Vagina (tissue), 2 donors: Measurements from ENCODE around the gene ALG9. TPM values are rescaled to one million over a fixed set of nuclear protein-coding genes. Genes with fewer than 3 reads are reported as not detected.

ENCODE experiments used
- DNase-seq, 2 donors: peaks; one replicate each; pipeline ENCODE4 v3.0.0-alpha.2; 2017; ENCODE audit errors: extremely low spot score in 2 of 2
- H3K27ac ChIP-seq: fragments of 200-600 bp; sonication (generic); one replicate; pipeline ENCODE4 v1.5.1; 2019
- H3K27me3 ChIP-seq: fragments of 200-600 bp; sonication (generic); one replicate; pipeline ENCODE4 v1.5.1; 2019
- H3K36me3 ChIP-seq, 2 donors: fragments of 200-600 bp; sonication (generic); one replicate each; pipeline ENCODE4 v1.5.1; 2017 to 2019
- H3K4me1 ChIP-seq: fragments of 200-600 bp; sonication (generic); one replicate; pipeline ENCODE4 v1.5.1; 2019
- H3K4me3 ChIP-seq, 2 donors: fragments of 200-600 bp; sonication (generic); 1 replicate in 1 of 2; 2 replicates in 1 of 2; pipeline ENCODE4 v1.5.1; 2016 to 2019
- H3K9me3 ChIP-seq: fragments of 200-600 bp; sonication (generic); one replicate; pipeline ENCODE4 v1.5.1; 2019
- POLR2A ChIP-seq, 2 donors: fragments of 450-650 bp; IDR thresholded peaks; one replicate each; pipeline ENCODE4 v1.6.1; 2017; ENCODE audit warnings: antibody characterized with exemption in 2 of 2, mild to moderate bottlenecking in 2 of 2, moderate library complexity in 2 of 2
- POLR2AphosphoS5 ChIP-seq, 2 donors: sonication (generic); formaldehyde crosslinking; IDR thresholded peaks; one replicate each; pipeline ENCODE4 v1.9.0; 2017; ENCODE audit warnings: antibody characterized with exemption in 2 of 2, mild to moderate bottlenecking in 2 of 2, low read depth in 1 of 2; ENCODE audit not compliant: insufficient read depth in 1 of 2
- intact Hi-C: fragments of 100-400 bp; cut with DNase I; formaldehyde crosslinking; loops from one replicate; pipeline ENCODE4 v1.15.1; 2023
- total RNA-seq: library from RNA; depleted of rRNA; stranded (reverse); fragments of >200 nt; gene quantifications from one replicate; pipeline ENCODE4 v1.2.3, GENCODE V29; 2016
- TF ChIP-seq, protein P1 (sequence below), 3 experiments: fragments of 450-650 bp in 2 of 3; fragments of 200-600 bp in 1 of 3; sonication (generic) in 1 of 3; IDR thresholded peaks; one replicate each; pipeline ENCODE4 v1.5.1; 2017 to 2019; ENCODE audit warnings: antibody characterized with exemption in 3 of 3, mild to moderate bottlenecking in 2 of 3, moderate library complexity in 2 of 3

ALG9 gene
- total RNA-seq, 1 donor from 2014 or later: 31.7 TPM

GRCh38 chr11:111851067-111851466 lies 20.3 kb downstream of the ALG9 start:
- intact Hi-C loops: no loop called here
- no peaks in the 10 kb centered on the region for H3K4me1 ChIP-seq
- DNase-seq: no peak
- no peak overlapping the region for H3K27ac ChIP-seq
- no peaks in the 10 kb centered on the region for H3K27me3 ChIP-seq
- H3K4me3 ChIP-seq: no peak overlapping the region
- no peaks in the 10 kb centered on the region for H3K9me3 ChIP-seq
- H3K36me3 ChIP-seq: peaks cover 0 to 46% of the 10 kb centered on the region in 2 donors
- TF ChIP-seq, protein P1, sequence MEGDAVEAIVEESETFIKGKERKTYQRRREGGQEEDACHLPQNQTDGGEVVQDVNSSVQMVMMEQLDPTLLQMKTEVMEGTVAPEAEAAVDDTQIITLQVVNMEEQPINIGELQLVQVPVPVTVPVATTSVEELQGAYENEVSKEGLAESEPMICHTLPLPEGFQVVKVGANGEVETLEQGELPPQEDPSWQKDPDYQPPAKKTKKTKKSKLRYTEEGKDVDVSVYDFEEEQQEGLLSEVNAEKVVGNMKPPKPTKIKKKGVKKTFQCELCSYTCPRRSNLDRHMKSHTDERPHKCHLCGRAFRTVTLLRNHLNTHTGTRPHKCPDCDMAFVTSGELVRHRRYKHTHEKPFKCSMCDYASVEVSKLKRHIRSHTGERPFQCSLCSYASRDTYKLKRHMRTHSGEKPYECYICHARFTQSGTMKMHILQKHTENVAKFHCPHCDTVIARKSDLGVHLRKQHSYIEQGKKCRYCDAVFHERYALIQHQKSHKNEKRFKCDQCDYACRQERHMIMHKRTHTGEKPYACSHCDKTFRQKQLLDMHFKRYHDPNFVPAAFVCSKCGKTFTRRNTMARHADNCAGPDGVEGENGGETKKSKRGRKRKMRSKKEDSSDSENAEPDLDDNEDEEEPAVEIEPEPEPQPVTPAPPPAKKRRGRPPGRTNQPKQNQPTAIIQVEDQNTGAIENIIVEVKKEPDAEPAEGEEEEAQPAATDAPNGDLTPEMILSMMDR (IDR thresholded peaks at IDR 0.05): no peak
- TF ChIP-seq POLR2A (IDR thresholded peaks at IDR 0.05) (no peak), POLR2AphosphoS5 (IDR thresholded peaks at IDR 0.05; ENCODE audit: insufficient read depth in 1 of 2, low read depth in 1 of 2) (no peak)

GRCh38 chr11:111849631-111850030 lies 21.8 kb downstream of the ALG9 start:
- no peak overlapping the region for H3K27ac ChIP-seq
- H3K27me3 ChIP-seq: no peaks in the 10 kb centered on the region
- no peaks in the 10 kb centered on the region for H3K9me3 ChIP-seq
- H3K4me1 ChIP-seq: no peaks in the 10 kb centered on the region
- intact Hi-C loops: no loop called here
- no peak for DNase-seq
- peaks cover 0 to 33% of the 10 kb centered on the region in 2 donors for H3K36me3 ChIP-seq
- no peak overlapping the region for H3K4me3 ChIP-seq
- no peak for TF ChIP-seq POLR2A (IDR thresholded peaks at IDR 0.05)
- TF ChIP-seq POLR2AphosphoS5 (IDR thresholded peaks at IDR 0.05; ENCODE audit: insufficient read depth in 1 of 2, low read depth in 1 of 2): no peak
- TF ChIP-seq, protein P1 (IDR thresholded peaks at IDR 0.05): no peak

GRCh38 chr11:111846636-111847035 lies 24.7 kb downstream of the ALG9 start:
- intact Hi-C loops: no loop called here
- H3K4me1 ChIP-seq: no peaks in the 10 kb centered on the region
- H3K27me3 ChIP-seq: no peaks in the 10 kb centered on the region
- H3K36me3 ChIP-seq: peaks cover 0 to 16% of the 10 kb centered on the region in 2 donors
- TF ChIP-seq POLR2A (IDR thresholded peaks at IDR 0.05): no peak
- TF ChIP-seq, protein P1 (IDR thresholded peaks at IDR 0.05): no peak
- no peak for TF ChIP-seq POLR2AphosphoS5 (IDR thresholded peaks at IDR 0.05; ENCODE audit: insufficient read depth in 1 of 2, low read depth in 1 of 2)
- no peak overlapping the region for H3K4me3 ChIP-seq
- H3K27ac ChIP-seq: no peak overlapping the region
- no peak for DNase-seq
- no peaks in the 10 kb centered on the region for H3K9me3 ChIP-seq

GRCh38 chr11:111846063-111846462 lies 25.3 kb downstream of the ALG9 start:
- no peak for TF ChIP-seq POLR2A (IDR thresholded peaks at IDR 0.05)
- TF ChIP-seq, protein P1 (IDR thresholded peaks at IDR 0.05): no peak
- TF ChIP-seq POLR2AphosphoS5 (IDR thresholded peaks at IDR 0.05; ENCODE audit: insufficient read depth in 1 of 2, low read depth in 1 of 2): no peak
- H3K36me3 ChIP-seq: peaks cover 0 to 16% of the 10 kb centered on the region in 2 donors
- no peaks in the 10 kb centered on the region for H3K27me3 ChIP-seq
- H3K4me3 ChIP-seq: no peak overlapping the region
- no peaks in the 10 kb centered on the region for H3K4me1 ChIP-seq
- intact Hi-C loops: no loop called here
- no peak overlapping the region for H3K27ac ChIP-seq
- no peaks in the 10 kb centered on the region for H3K9me3 ChIP-seq
- DNase-seq: no peak

- TF ChIP-seq POLR2A (IDR thresholded peaks at IDR 0.05) (no peak), POLR2AphosphoS5 (IDR thresholded peaks at IDR 0.05; ENCODE audit: insufficient read depth in 1 of 2, low read depth in 1 of 2) (no peak)
- TF ChIP-seq, protein P1 (IDR thresholded peaks at IDR 0.05): no peak
- no peaks in the 10 kb centered on the region for H3K9me3 ChIP-seq
- no peak for DNase-seq
- H3K36me3 ChIP-seq: peaks cover 0 to 12% of the 10 kb centered on the region in 2 donors
- no peak overlapping the region for H3K27ac ChIP-seq
- no peak overlapping the region for H3K4me3 ChIP-seq
- no peaks in the 10 kb centered on the region for H3K4me1 ChIP-seq
- no peaks in the 10 kb centered on the region for H3K27me3 ChIP-seq
- intact Hi-C loops: no loop called here
These were observed 25.9 kb downstream of the ALG9 start for GRCh38 chr11:111845276-111846028.
